Ramos (cell line): ENCODE data around the gene DDRGK1.

Experiments
- in situ Hi-C: fragments of 300-500 bp; cut with MboI; formaldehyde crosslinking; loops from one replicate; pipeline ENCODE4 v1.14.3; 2022; ENCODE audit warnings: low sequenced_read_pairs; ENCODE audit not compliant: unreplicated experiment

DDRGK1 gene

GRCh38 chr20:3204124-3204794 lies at the start of gene DDRGK1:
TSS of gene DDRGK1 (minus strand) at chr20:3204682. CDS start at chr20:3204627, 55 bp downstream.
- in situ Hi-C loops: no loop called here

GRCh38 chr20:3251806-3252205 lies 47.3 kb upstream of the DDRGK1 start:
- in situ Hi-C loops: no loop called here

GRCh38 chr20:3250091-3250504 lies 45.6 kb upstream of the DDRGK1 start:
- in situ Hi-C loops: no loop called here

GRCh38 chr20:3248993-3249347 lies 44.5 kb upstream of the DDRGK1 start:
- in situ Hi-C loops: no loop called here

GRCh38 chr20:3248167-3248992 lies 43.9 kb upstream of the DDRGK1 start:
- in situ Hi-C loops: no loop called here

- in situ Hi-C loops: no loop called here
Observed at GRCh38 chr20:3247638-3248037, 43.2 kb upstream of the DDRGK1 start.

- in situ Hi-C loops: no loop called here
Observed at GRCh38 chr20:3246682-3247081, 42.2 kb upstream of the DDRGK1 start.

GRCh38 chr20:3245711-3246110 lies 41.2 kb upstream of the DDRGK1 start:
- in situ Hi-C loops: no loop called here

GRCh38 chr20:3245156-3245555 lies 40.7 kb upstream of the DDRGK1 start:
- in situ Hi-C loops: no loop called here

- in situ Hi-C loops: no loop called here
Observed at GRCh38 chr20:3244613-3245012, 40.1 kb upstream of the DDRGK1 start.

- in situ Hi-C loops: no loop called here
Observed at GRCh38 chr20:3243718-3244358, 39.4 kb upstream of the DDRGK1 start.

GRCh38 chr20:3242172-3242692 lies 37.8 kb upstream of the DDRGK1 start:
- in situ Hi-C loops: no loop called here

- in situ Hi-C loops: no loop called here
Observed at GRCh38 chr20:3240776-3241363, 36.4 kb upstream of the DDRGK1 start.

GRCh38 chr20:3239867-3240775 lies 35.6 kb upstream of the DDRGK1 start:
- in situ Hi-C loops: no loop called here

GRCh38 chr20:3239026-3239866 lies 34.8 kb upstream of the DDRGK1 start, which contains the start of gene SLC4A11:
TSS of gene SLC4A11 (minus strand) at chr20:3239190. CDS start at chr20:3239137, 53 bp downstream.
- in situ Hi-C loops: no loop called here

- in situ Hi-C loops: no loop called here
Observed at GRCh38 chr20:3238616-3239025, 34.1 kb upstream of the DDRGK1 start.

GRCh38 chr20:3237958-3238615 lies 33.6 kb upstream of the DDRGK1 start:
- in situ Hi-C loops: no loop called here
